ENCODE results near the gene SLC27A4.
A peak's percentile ranks its signal among the peaks of the same experiment; 100 is the strongest.

Gene SLC27A4

GRCh38 chr9:128369024-128369706 is 28.8 kb downstream of the SLC27A4 start:
- DNase-seq: no peak

- no peak for DNase-seq
These were observed 30.0 kb downstream of the SLC27A4 start for GRCh38 chr9:128370367-128370751.

- DNase-seq: peak; percentile 99
These were observed 30.7 kb downstream of the SLC27A4 start, which contains the start of gene URM1 for GRCh38 chr9:128370752-128371629. URM1 (plus strand) TSS chr9:128371374; CDS start chr9:128371381, 7 bp downstream.

GRCh38 chr9:128371630-128372117 is 31.3 kb downstream of the SLC27A4 start:
- DNase-seq: no peak

- DNase-seq: no peak
These were observed 31.9 kb downstream of the SLC27A4 start for GRCh38 chr9:128372188-128372641.

- DNase-seq: no peak
These were observed 32.5 kb downstream of the SLC27A4 start for GRCh38 chr9:128372784-128373183.

- no peak for DNase-seq
These were observed 33.9 kb downstream of the SLC27A4 start for GRCh38 chr9:128374221-128374675.

- no peak for DNase-seq
These were observed 35.5 kb downstream of the SLC27A4 start for GRCh38 chr9:128375865-128376264.

- peak; percentile 34 for DNase-seq
These were observed 41.9 kb downstream of the SLC27A4 start for GRCh38 chr9:128382261-128382660.

- peak; percentile 32 for DNase-seq
These were observed 42.9 kb downstream of the SLC27A4 start for GRCh38 chr9:128383007-128383753.

GRCh38 chr9:128383791-128384190 is 43.5 kb downstream of the SLC27A4 start:
- no peak for DNase-seq

GRCh38 chr9:128384801-128385495 is 44.6 kb downstream of the SLC27A4 start:
- DNase-seq: no peak

- DNase-seq: no peak
These were observed 45.5 kb downstream of the SLC27A4 start for GRCh38 chr9:128385496-128386460.

GRCh38 chr9:128388150-128388549 is 47.8 kb downstream of the SLC27A4 start:
- no peak for DNase-seq

GRCh38 chr9:128389395-128390149 is 49.2 kb downstream of the SLC27A4 start:
- no peak for DNase-seq

- no peak for DNase-seq
These were observed 50.0 kb downstream of the SLC27A4 start for GRCh38 chr9:128390150-128390812.

GRCh38 chr9:128390813-128391711 is 50.7 kb downstream of the SLC27A4 start:
- no peak for DNase-seq

- no peak for DNase-seq
These were observed 51.6 kb downstream of the SLC27A4 start for GRCh38 chr9:128391956-128392301.

Data from RPMI8226 (cell line).